HG02610 (cell line): ENCODE measurements around the gene PDZD2.

Source experiments
- ATAC-seq: cut with Tn5 transposase; IDR thresholded peaks from one replicate; pipeline ENCODE4 v1.9.1; 2021; ENCODE audit warnings: mild to moderate bottlenecking, moderate library complexity; ENCODE audit not compliant: unreplicated experiment

Gene PDZD2

DNA sequence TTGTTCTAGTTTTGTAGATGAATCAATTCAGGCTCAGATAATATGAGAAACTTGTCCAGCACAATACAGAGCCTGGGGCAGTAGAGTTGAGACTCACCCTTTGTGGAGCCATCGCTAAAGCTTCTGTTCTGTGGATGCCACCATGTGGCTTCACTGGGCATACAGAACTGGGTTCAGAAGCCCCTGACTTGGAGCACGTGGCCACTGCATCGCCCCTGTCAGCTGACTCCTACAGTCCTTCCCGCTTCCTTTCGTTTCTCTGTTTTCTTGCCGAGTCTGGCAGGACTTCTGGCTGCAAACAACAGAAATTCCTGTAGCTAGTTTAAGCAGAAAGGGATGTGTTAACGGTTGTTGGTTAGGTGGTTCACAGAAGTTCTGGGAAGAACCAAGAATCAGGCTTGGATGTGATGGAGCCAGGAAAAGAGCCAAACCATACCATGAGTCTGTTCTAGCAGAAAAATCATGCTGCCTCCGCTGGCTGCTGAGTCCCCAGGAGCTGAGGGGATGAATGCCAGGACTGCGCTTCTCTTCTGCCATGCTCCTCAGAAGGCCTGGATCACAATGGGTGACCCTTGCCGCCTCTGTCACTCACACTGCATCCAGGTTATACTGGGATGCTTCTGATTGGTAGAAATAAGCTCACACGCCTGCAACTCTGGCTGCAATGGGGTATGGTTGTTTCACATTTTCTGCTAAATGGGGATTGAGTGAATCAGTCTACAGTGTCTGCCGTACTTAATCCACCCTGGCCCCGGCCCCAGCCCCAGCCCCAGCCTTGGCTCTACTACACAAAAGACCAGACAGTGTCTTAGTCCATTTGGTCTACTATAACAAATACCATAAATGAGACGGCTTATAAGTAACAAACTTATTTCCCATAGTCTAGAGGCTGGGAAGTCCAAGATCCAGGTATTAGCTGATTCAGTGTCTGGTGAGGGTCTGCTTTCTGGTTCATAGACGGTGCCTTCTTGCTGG is 272.6 kb downstream of the PDZD2 start:
- no peak for ATAC-seq

DNA sequence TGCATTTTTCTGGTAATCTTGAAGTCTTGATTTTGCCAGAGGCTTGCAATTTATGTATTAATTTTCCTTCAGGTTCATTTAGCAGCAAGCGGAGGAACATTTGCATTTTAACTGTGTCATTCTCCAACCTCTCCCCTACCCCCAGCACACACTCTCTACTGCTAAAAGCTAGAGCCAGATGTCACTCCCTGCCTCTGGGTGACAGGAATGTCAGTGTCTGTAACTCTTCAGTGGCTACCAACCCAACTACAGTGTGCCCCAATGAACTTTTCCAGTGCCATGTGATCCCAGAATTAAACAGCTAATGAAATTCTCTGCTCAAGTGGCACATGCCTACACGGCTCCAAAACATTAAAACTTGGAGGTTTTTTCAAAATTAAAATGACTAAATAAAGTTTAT is 274.9 kb downstream of the PDZD2 start:
- ATAC-seq = no peak

DNA sequence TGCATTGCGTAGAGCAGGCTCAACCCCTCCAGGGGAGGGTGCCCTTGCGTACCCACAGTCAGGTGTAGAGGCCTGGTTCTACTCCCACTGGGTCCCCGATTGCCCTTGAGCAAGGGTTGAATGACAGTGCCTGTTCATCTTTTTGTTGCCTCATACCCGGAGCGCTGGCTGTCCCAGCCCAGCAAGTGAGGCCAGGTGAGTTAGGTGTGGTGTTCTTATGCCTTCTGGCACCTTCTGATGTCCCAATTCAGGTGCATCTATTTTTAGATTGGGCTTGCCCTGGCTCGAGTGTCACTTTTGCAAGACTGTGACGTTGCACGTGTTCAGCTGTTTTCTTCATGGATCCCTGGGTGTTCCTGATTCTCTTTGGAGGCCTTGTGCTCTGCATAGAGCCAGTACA is 277.4 kb downstream of the PDZD2 start:
- no peak for ATAC-seq

DNA sequence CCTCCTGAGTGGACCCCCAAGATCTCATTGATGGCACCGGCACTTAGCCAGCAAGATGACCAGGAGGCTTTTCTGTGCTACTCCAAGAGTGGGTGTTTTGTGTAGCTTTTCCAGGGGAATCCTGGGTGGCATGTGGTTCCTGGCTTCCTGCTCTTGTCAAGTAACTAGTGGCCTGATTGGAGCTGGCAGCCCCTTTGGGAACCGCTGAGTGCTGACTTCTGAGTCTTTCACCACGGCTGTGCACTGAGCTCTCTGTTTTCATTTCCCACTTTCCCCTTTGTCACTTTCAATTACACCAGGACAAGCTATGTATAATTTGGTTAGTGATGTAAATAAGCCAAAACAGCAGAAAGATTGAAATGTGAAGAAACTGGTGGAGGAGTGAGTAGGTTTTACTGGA is 279.8 kb downstream of the PDZD2 start:
- ATAC-seq = no peak

DNA sequence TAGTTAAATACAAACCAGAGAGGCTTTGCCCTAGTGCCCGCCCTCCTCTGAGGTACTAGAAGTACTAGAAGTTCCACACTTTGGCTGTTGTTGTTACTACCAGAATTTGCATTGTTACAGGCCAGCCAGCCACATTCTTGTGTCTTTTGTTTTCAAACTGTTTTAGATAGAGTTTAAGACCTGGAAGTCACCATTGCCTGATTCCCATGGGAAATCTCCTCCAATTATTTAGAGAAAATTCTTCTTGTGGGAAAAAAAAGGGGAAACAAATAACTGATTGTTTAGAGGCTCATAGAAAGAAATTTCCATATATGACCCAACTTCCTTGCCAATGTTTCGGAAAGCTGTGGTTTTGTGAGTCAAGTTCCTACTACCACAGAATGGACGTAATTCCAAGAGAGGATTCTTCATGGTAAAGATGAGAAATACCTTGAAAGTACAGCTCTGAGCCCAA is 282.9 kb downstream of the PDZD2 start:
- no peak for ATAC-seq

DNA sequence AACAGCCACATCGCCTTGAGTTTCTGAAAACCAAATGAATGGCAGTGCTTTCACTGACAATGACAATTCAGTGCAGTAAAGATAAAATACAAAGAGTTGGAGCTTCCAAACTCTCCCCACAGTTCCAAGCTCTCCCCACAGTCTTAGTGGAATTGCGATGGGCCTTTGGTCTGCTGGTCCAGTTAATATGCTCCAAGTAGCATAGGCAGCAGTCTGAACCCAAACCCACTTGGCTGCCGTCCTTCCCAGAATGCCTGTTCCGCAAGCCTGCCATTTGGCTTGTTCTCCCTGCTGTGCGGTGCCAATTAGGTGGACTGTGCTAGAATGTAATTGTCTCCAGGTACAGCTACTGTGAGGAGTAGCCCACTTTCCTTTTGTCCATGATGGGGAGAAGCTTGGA is 285.1 kb downstream of the PDZD2 start:
- no peak for ATAC-seq

DNA sequence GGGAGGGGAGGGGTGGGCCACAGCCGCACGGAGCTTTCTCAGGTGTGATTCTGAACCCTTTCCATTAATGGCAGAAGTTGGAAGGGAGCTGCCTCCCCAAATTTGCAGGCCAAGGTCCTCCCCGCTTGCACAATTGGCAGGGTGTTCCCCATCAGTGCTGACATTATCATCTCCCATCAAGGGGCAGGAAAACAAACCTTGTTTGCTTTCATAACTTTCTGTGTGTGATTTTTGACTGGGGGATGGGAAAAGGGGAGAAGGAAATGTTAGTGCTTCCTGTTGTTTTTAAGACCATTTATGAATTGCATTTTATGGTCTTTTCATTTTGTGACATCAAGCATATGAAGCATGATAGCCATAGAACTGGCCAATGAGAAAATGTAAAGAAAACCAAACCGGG is 292.9 kb downstream of the PDZD2 start:
- no peak for ATAC-seq

DNA sequence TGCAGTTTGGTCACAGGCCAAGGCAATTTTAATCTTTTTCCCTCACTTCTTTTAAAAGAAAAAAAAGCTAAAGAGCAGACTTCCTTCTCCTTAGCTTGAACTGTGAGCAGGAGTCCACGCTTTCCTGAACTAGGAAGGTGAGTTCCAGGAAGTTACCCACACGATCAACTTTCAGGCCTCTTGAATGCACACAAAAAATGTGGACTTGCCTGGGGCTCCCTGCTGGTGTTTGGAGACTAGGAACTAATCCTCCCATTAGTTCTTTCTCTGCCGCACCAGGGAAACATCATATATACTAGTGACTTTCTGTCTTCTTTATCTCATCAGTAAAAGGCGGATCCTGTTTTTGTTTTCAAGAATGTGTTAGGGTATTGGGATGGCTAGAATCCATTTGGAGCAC is 295.2 kb downstream of the PDZD2 start:
- no peak for ATAC-seq

DNA sequence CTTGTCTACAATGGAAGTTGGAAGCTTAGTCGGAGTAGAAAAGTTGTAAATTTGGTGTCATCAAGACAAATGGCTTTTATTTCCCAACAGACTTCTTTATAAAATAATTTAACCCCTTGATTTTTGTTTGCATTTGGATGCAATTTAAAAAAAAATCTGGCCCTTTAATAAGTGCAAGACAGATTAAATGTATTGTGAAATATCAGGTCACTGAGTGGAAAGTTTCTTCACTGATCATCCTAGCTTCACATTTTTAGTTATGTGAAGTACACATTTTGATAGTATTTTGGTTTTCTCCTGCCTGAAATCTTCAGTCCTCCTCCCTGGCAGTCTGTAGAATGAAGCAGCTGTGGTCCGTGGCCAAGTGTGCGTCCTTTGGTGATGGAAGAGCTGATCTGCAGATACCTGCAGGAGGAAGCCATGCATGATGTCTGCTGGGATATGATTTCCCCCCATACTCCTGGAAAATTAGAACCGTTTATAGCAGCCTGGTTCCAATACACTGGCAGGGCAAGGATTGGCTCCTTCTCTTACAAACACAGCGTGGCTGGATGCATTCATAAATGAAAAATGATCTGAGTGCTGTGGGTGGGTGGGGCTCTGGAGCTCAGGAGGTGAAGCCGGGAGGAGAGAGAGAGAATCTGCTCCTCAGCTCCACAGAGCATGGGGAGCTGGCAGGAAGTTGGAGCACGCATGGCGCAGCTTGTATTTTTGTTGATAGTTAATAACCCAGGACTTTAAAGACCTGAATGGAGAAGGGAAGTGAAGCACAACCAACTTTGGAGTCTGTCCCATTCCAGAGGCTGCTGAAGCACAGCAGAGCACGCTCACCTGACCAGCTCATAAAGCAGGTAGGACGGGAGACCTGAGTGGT is 296.8 kb downstream of the PDZD2 start:
- ATAC-seq = no peak

DNA sequence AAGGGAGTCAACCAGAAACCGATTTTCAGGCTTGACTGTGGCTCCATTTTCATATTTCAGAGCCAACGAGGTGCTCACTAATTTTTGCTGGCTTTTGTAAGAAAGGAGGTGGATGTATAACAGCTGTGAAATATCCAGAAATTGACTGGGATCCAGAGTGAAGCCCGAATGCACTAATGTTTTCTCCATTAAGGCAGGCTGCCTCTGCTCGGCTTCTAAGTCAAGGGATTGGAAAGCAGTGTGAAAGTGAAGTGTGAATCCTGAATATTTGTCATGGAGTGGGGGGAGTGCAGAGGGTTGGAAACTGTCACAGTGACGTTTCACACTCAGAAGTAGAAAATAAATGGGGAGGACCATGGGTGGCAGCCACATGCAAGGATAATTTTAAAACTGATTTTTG is 297.8 kb downstream of the PDZD2 start:
- ATAC-seq = no peak

DNA sequence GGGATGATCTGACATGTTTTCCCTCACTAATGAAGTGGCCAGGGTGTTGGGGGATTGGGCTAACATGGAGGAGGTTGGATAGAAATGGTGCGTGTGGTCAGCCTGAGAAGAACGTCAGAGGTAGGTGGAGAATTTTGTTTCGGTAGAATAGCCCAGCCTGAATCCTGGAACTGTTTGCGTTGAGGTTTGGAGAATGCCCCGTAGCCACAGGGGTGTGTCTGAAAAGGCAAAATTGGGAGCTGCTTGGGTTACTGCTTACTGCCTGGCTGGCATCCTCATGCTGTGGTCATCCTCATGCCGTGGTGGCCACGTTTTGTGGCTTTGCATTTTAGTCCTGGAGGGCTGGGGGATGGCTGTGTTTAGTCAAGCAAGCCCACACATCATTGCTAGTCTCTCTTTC is 298.3 kb downstream of the PDZD2 start:
- no peak for ATAC-seq

DNA sequence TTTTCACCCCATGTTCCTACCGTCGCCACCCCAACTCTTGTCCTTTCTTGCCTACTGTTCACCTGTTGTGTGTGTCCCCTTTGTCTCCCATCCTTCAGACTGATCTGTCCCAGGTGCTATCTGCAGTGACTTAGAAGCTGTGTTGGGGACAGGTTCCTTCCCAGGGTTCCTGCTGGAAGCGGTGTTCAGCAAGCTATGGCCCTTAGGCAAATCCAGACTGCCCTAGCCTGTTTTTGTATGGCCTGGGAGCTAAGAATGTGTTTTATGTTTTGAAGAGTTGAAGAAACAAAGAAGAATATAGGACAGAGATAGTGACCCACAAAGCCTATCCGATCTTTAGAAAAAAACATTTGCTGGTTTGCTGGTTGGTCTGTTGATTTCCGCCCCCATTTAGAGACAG is 298.8 kb downstream of the PDZD2 start:
- no peak for ATAC-seq

DNA sequence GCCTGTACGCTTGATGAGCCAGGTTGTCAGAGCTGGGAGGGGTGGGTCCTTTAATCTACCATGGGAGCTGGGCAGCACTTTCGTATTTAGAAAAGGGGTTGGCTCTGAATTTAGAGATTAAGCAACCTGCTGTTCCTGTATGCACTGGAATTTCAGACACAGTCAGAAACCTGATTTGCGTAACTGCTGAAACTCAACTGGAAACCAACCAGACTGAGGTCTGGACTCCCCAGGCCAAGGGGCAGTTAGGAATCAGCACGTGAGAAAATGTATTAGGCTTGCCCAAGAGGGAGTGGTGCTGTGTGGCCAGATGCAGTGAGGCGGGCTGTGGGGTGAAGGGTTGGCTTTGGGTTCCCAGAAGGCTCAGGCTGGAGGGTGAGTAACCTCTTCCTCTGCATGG is 300.2 kb downstream of the PDZD2 start:
- ATAC-seq = no peak

DNA sequence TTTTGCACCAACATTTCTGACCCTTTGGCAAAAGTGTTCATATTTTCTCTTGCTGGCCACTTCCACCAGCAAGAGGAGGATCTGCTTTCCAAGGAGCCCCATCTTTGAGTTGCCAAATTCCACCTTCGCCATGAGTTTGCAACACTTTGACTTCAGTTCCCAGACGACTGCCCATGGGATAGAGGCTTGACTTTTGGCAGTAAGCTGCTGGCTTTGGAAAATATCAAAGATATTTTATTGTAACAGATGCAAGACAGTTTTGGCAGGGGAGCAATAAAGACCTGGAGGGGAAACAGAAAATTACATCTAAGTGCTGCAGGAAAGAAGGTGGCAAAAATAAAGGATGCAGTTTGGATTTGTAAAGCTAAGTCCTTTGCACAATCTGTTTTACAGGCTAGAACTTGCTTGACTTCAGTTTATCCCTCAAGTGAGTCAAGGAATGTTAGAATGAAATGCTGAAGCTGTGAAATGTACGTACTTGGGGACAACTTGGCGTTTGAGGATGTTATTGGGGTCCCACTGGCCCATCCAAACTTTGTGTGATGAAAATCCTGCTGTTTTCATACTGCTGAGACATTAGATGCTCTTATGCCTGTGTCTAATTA is 302.3 kb downstream of the PDZD2 start:
- ATAC-seq = no peak

DNA sequence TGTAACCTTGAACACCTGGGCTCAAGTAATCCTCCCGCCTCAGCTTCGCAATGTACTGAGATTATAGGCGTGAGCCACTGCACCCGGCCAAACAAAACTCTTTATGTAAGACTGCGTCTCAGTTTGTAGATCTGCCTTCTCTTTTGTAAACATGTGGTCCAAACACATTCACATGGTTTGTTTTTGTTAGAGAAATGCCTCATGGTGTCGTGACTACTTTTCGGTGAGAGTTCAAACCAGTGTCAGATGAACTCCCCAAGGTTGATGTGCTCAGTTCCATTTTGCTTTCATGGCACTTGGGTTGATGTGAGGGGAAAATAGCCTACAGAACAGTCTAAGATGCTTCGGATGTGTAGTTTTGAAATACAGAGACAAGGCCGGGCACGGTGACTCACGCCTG is 303.6 kb downstream of the PDZD2 start:
- no peak for ATAC-seq

DNA sequence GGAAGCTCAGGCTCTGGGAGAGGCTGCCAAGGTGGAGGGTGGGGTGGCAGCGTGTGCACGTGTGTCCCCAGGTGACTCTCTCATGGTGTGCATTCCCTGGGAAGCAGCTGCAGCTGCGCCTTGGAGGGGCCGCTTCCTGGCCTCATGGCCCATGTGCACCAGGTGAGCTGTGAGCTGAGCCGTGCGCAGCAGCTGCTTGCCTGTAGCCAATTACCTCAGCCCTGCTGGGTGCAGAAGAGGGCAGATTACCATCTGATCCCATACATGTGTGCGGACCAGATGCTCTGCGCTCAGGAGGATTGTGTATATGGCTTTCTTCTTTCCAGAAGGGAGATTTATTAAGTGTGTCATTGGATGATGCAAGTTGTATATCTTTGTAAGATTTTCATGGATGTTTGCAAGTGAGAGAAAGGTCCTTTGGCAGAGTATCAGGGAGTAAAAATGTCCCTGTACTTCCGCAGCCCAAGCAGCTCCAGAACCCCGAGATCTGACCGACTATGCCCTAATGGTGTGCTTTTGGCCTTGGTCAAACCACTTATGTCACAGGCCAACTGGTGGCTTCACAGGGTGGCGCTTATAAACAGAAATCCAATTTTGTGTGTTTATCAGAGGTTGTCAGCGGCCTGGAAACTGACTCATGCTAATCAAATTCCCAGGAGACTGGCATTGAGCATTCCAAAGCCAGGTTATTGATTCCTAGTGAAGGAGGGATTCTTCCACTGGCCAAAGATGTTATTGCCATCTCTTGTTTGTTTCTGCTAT is 305.9 kb downstream of the PDZD2 start:
- ATAC-seq = no peak

DNA sequence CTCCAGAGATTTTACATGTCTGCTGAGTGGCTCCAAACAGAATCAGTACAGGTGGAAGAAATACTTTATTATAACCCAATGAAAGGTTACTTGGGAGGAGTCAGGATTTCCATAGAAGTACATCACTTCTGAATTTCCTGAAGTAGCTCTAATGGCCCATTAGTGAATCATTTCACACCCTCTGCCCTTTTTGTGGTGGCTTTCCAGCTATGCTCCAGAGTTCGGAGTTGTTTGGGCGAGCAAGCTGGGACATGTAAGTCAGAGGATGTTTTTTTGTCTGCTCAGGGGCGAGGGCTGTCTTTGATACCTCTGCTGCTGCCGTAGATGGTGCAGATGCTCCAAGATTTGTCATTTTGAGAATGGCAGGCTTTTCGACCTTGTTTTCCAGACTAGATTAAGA is 309.1 kb downstream of the PDZD2 start:
- no peak for ATAC-seq

DNA sequence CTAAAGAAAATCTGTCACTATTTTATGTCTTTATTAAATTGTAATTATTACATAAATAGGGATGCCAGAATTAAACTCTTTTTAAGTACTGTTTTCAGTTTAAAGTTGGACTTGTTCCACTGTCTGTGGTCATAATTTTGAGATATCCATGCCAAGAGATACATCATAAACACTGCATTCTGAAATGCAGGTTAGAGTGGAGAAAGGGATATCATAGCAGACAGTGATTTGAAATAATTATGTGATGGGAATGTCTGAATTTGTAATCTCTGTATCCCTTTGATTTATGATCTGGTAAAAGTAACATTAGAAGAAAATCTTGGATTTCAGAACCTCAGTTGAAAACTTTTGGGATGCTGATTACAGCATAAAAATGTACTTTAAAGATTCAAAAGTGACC is 313.1 kb downstream of the PDZD2 start:
- no peak for ATAC-seq

DNA sequence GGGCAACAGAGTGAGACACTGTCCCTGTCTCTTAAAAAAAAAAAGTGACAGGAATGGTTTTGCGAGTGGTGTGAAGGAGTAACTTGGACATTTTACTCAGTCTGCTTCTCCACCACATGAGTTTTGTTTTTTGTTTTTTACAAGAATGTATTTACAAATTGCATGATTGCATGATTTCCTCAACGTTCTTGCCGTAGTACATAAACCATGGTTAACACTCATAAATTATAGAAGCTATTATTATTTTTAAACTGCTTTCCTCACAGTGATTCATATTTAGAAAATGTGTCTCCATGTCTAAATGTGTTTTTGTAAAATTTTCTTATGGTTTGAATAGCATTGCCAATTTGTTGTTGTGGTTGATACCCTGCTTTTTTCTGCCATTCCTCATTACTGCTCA is 315.2 kb downstream of the PDZD2 start:
- ATAC-seq = no peak

DNA sequence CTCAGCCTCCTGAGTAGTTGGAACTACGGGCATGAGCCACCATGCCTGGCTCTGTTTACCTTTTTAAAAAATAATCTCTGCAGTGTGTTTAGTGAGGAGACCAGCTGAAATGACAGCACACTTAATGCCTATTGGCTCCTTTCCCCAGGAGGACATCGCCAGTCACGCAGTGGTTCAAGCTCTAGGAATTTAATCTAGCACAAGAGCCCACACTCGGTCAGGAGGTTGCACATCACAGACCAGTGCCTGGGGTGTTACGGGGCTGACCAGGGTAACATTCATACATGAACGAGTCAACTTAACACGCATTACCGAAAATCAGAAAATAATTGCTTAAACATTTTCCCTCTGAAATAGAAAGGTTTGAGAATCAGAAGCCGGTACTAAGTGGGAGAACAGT is 318.2 kb downstream of the PDZD2 start:
- no peak for ATAC-seq

DNA sequence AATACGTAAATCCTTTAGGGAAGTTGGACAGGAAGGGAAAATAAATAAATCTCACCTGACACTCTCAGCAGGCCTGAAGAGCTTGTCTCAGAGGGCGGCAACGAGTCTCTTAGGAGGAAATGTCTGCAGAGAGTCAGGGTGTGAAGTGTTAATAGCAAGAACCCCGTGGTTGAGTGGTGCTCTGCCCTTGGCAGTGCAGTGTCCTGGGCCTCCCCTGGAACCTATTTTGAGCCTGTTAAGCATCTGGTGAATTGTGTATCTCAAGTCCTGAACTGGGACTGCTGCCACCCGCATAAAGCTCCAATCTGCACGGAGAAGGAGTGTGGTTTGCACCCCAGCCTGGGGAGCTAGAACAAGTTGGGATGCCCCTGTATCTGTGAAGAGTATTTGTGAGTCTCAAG is 323.4 kb downstream of the PDZD2 start:
- no peak for ATAC-seq
